CD4-positive, alpha-beta T cell treated with Interleukin-17A for 1 hour (primary cell): Measurements from ENCODE around the gene IFI16.
"Not testable (repeated sequence)": the region's sequence is repeated elsewhere in the genome, so short reads cannot be mapped to it uniquely, and the experiment has no call there.

Experiments used
- DNase-seq: peaks from one replicate; pipeline ENCODE4 v3.0.0-alpha.2; 2020

Gene IFI16

DNA sequence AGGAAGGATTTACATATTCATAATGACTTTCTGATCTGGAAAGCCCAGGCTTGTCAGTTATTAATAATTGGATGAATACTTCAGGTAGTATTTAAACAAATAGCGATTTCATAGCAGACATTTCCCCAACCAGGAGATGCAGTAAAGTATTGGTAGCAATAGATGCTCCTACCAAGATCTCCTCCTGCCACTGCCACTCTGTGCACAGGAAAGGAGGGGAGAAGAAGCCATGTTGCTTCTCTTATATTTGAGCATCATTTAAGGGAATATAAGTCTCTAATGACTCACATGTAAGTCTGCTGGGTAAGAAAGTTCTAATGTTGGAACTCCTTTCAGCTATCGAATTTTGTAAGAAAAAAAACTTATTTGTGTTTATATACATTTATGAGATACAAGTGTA is 420 bp upstream of the IFI16 start:
- DNase-seq: peak; percentile 31

DNA sequence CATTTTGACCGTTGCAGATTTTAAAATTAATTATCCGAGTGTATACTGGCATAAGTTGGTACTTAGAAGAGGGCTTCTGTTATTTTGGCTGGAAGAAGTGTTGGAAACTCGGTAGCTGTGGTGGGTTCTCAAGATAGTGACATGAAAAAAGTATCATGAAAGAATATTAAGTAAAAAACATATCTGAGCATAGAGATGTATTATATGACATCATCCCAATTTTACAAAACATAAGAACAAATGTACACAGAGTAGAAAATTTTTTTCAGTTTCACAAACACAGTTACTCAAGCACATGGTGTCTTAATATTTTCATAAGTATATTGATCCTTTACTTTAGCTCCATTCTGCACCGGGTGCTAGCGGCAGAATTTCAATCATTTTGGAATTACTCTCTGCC is 684 bp downstream of the IFI16 start:
- DNase-seq: no peak

DNA sequence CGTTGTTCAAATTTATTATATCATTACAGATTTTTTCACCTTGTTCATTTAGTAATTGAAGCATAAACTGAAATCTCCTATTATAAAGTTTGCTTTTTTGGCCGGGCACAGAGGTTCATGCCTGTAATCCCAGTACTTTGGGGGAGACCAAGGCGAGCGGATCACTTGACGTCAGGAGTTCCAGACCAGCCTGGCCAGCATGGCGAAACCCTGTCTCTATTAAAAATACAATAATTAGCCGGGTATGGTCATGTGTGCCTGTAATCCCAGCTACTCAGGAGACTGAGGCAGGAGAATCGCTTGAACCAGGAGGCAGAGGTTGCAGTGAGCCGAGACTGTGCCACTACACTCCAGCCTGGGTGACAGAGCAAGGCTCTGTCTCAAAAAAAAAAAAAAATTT is 1.3 kb downstream of the IFI16 start:
- not testable (repeated sequence) for DNase-seq

DNA sequence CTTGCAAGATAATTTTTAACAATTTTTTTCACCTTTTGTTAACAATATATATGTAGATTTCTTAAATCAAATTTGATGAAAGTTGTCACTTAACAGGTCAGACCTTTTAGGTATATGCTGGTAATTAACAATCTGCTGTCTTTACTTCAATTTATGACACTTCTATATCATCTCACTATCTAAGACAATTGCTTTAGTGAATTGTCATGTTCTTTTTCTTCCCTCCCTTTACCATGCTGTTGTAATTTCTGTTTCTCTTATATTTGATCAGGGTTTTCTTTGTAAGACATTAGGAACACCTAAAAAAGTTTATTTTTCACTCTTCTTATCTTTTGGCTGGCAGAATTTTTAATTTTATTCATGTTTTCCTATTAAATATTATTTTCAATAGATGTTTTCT is 2.0 kb downstream of the IFI16 start:
- no peak for DNase-seq

DNA sequence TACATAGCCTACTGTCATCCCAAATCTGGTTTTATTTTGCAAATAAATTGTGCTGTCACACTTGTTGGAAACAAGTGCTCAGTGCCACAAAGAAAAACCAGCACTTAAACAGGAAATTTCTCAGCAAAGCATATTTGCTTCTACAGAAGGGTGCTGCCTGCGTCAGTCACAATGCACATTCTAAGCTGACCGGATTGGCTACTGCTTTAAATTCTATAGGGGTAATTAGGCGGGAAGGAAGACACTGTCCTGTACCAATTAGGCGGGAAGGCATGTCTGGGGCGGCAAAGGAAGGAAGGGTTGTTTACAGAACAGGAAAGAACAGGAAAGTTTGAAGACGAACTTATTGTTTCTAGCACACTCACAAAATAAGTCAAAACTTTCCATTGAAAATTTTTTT is 2.8 kb downstream of the IFI16 start:
- peak; percentile 78 for DNase-seq

DNA sequence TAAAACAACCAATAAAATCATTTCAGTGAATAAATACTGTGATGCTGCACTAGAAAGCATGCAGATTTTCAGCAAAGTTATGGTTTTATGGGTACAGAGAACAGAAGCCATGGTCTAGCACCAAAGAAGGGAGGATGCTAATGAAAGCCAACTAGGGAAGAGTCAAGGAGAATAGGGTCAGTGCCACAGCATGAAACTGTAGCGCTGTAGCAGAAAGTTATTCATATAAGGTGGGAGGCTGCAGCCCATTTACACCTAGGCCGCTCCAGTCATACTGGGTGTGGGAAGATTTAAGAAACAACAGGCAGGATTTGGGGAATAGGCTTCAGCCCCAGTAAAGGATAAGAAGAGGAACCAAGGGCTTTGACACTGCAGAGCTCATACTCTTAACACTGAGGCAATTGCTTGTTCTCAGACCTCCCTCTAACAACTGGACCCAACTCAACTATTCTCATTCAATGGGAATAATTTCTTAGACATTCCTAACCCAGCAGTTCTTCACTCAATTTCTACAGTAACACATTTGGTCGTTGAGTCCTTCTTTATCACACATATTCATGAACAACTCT is 4.4 kb downstream of the IFI16 start:
- no peak for DNase-seq

DNA sequence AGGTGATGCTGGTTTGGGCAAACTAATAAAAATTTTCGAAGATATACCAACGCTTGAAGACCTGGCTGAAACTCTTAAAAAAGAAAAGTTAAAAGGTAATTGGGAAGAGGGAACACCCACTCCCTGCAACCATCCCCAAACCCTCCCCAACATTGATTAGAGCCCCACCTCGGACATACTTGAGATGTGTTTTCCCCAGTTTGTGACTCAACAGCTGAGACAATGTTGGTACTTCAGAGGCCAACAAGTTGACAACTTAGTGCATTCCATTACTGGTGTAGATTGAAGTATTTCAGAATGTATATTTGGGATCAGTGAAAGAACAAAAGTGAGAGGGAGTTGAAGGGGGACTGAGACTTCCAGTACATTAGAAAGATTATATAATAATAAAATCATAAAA is 5.1 kb downstream of the IFI16 start:
- DNase-seq: no peak

DNA sequence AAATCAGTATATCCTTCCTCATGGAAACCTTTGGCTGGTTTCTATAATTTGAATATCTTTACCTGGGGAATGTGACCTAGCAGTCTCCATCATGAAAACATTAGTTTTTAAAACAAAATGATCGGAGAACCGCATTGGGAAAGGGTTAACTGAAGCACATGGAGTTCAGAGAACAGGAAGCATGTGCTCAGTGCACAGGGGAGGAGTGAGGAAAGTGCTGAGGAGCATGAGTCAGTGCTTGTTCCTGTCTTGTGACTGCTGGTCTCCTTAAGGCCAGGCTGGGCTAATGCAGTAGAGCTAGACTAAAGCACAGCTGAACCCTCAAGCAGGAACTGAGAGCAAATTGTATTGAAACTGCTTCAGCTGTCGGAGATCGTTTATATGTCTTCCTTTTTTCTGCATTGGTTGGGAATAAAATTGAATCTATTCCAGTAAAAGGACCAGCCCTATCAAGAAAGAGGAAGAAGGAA is 5.8 kb downstream of the IFI16 start:
- peak; percentile 77 for DNase-seq

DNA sequence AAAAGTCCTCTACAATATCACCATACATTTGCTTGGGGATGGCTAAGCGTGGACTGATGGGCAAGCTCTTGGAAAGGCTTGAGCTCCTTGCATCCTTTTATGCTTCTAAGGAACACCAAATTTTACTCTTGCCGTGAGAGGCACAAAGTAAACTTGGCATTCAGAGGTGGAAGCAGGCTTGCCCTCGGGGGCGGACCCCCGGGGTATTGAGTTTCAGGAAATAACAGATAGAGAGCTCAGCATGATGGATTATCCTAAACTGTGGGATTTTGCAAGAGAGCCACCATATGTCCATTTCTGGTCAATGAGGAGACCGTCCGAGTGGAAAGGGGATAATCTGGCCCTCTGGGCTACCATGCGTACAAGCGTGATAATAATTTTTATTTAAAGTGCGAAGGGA is 14.0 kb downstream of the IFI16 start:
- DNase-seq: no peak

DNA sequence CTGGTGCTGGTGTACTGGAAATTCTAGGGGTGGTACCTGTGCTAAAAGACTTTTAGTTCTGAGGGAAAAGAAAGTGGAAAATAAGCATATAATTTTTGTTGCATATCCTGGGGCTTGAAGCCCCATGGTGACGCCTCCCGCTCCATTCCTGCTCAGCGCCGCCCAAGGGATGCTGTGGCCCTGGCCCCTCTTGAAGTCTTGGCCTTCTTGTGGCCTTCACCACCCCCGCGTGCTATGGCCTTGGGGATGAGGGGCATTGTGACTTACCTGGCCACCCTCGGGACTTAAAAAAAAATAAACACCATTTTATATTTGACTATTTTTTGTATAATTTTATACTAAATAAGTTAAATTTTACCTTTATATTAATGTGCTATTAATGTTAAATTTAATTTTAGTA is 15.3 kb downstream of the IFI16 start:
- no peak for DNase-seq

DNA sequence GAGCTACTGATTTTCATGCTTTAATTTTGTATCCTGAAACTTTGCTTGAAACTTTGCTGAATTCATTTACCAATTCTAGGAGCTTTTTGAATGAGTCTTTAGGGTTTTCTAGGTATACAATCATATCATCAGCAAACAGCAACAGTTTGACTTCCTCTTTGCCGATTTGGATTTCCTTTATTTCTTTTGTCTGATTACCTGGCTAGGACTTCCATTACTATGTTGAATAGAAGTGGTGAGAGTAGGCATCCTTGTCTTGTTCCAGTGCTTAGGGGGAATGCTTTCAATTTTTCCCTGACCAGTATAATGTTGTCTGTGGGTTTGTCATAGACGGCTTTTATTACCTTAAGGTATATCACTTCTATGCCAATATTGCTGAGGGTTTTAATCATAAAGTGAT is 17.1 kb downstream of the IFI16 start:
- DNase-seq: not testable (repeated sequence)

DNA sequence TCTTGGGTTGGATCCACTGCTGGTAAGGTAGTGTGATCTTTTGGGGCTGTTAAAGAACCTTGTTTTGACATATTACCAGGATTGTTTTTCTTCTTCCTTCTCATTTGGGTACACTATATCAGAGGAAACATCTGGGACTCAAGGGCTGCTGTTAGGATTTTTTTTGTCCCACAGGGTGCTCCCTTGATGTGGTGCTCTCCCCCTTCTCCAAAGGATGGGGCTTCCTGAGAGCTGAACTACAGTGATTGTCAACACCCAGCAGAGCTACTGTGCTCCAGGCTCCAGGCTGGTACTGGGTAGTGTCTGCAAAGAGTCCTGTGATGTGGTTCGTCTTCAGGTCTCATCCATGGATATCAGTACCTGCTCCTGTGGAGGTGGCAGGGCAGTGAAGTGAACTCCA is 20.6 kb downstream of the IFI16 start:
- DNase-seq: no peak

DNA sequence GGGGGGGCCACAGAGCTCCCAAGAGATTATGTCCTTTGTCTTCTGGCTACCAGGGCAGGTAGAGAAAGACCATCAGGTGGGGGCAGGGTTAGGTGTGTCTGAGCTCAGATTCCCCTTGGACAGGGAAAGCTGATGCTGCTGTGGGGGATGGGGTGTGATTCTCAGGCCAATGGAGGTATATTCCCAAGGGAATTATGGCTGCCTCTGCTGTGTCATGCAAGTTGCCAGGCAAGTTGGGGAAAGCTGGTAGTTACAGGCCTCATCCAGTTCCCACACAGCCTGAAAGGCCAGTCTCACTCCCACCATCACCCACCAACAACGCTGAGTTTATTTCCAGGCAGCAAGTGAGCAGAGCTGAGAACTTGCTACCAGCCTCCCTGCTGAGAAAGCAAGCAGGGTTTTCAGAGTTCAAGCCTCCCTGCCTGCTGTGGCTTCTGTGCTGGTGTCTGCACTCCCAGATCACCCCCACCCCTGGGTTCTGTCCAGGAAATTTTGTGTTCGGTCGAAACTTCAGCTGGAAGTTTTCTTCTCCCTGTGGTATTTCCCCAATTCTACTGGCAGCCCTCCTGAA is 21.3 kb downstream of the IFI16 start:
- DNase-seq: no peak

DNA sequence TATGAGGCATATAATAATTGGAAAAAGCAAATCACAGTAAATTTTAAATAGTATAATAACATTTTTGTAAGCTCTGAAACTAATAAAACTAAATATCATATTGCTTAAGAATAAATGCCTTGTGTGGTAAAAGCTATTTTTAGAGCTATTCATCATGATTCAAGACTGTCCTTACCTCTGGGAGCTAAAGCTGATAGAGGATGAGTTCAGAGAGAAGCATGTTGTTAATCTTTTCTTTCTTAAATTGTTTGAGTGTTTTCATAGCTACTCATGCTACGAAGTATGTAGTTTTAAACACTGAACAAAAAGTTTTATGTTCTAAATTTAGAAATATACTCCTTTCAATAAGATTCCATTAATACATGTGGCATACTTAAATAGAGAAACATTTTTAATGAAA is 30.5 kb downstream of the IFI16 start:
- DNase-seq: no peak

DNA sequence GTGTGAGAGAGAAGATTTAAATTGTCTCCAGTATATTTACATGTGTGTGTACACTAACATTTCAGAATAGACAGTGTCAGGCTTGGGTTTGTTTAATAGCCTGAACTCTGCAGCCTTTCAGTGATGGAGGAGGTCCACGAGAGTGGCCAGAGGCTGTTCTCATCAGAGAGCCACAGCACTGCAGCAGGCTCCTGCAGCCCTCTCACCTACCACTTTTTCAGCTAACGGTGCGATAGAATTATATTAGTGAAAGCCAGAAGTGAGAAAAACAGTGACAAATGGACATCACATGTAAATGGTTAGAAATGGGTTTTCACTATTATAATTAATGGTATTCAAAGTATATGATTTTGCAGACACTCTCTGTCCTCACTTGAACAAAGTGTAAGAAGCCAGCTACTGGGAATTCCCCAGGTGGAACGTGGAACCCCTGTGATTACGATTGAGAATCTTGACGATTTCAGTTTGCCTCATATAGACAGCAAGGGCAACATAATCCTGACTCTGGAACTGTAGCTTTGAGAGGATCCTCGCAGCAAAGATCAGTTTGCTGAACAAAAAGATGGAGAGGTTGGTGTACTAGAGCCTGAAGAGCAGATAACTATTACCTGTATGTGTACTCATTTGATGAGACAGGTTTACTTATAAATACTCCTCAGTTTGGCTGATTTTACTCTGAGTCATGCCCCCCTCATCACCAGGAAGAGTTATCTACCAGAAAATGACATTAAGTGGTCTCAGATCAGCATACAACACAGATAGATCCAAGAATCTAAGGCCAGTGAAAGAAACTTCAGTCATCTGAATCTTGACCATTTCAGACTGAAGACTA is 31.4 kb downstream of the IFI16 start:
- no peak for DNase-seq

DNA sequence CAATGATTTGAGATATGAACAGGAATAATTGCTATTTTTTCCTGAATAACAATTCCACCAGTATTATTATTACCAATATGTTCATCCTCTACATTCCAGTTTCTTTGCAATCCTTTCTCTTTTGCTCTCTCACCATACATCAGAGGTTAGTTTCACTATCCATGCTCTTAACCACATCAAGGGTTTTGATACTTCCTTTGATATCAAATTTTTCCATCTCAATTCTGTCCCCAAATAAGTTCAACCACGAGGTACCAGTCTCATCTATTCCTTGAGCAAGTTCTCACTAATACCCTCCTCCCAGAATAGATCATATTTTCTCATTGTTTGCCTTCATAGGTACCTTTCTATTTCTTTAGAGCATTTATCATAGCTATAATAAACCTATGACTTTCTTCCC is 36.8 kb downstream of the IFI16 start:
- DNase-seq: peak; percentile 52

DNA sequence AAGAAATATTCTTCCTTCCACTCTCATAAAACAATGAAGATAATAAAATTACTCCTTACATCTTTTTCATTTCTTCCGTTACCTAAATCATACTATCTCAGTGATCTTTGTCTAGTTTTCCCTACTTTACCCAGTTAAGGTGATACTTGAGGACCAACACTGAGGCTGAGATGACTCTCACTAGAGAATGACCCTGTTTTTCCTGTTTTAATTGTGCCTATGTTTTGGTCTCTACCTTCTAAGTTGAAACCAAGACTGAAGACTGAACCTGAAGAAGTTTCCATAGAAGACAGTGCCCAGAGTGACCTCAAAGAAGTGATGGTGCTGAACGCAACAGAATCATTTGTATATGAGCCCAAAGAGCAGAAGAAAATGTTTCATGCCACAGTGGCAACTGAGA is 41.7 kb downstream of the IFI16 start:
- no peak for DNase-seq

DNA sequence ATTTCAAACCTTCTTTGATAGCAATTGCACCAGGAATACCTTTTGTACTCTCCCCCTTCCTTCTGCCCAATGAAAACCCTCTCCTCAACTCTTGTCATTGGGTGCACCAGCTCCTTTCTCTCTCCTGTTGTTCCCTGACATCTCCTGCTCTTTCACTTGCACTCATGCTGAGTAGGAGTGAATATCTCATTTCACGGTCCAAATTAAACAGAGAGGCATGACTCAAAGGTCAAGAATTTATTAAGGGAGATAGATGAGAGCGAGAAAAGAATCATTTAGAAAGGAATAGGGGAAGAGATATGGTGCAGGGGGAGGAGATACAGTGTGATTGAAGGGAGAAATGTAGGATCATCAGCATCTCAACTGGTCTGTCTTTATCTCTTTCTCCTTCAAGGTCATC is 44.7 kb downstream of the IFI16 start:
- no peak for DNase-seq

DNA sequence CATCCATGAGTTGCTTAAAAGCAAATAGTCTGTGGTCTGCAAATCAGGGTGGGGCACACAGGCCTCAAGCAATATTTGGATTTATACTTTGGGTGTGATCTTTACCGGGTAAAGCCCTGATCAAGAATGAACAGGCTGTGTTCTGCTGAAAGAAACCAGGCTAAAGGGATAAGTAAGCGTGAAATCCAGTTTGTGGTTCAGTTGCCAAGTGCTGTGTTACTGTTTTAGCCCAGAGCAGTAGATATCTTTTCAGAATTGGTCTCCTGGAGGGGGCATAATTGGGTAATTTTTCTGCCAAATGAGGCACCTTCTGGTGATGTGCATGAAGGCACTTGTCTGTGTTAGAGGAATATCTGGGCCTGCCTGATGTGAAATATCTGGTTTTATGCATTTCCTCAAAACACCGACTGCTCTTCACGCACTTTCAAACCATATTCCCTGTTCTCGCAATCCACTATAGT is 45.5 kb downstream of the IFI16 start:
- peak; percentile 9 for DNase-seq

DNA sequence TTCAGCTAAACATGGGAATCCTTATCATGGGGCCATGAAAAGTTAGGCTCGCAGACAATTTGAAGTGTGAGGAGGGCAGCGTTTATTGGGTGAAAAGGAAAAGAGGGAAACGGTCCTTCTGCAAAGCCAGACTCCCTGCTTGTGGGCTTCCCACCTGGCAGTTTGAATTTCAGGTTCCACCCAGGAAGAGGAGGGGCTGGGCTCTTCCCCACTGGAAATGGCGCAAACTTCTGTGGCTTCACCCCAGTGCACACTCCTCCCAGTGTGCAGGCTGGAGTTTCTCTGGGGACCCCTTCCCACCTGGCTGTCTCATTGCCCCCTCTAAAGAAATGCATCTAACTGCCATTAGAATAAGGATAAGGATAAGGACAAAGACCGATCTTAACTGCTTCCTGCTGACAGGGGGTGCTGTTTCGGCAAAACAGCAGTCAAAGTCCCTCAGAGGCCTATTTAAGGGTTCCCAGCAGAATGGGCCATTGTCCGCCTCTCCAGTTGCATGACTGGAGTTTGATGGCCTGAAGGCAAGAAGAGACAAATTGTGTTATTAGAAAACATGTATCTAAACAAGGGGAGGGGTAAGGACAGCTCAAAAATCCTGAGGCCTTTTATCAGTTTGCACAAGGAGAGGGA is 46.5 kb downstream of the IFI16 start:
- DNase-seq: no peak

DNA sequence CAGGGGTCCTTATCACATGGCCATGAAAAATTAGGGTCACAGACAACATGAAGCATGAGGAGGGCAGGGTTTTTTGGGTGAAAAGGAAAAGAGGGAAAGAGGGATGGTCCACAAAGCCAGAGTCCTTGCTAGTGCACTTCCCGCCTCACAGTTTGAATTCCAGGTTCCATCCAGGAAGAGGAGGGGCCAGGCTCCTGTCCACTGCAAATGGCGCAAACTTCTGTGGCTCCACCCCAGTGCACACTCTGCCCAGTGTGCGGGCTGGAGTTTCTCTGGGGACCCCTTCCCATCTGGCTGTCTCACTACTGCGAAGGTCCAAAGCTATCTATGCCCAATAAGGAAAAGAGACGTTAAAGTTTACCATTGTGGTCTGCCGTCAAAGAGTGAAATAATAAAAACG is 49.0 kb downstream of the IFI16 start:
- DNase-seq: no peak

DNA sequence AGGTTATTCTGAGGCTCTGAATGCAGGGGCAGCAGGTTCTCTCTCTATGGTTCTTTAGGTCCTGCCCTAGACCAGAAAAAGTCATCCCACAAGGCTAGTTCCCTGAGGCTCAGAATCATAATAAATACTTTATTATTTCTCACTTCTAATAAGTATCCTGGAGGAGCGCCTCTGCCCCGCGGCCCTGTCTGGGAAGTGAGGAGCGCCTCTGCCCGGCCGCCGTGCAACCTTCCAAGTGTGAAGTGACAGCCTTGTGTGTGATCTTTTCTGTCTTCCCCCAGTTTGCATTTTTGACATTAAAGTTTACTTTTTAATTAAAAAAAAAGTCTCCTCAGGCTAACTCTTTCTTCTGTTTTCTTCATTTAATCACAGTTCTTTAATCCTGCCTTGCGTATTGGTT is 55.4 kb downstream of the IFI16 start:
- no peak for DNase-seq

DNA sequence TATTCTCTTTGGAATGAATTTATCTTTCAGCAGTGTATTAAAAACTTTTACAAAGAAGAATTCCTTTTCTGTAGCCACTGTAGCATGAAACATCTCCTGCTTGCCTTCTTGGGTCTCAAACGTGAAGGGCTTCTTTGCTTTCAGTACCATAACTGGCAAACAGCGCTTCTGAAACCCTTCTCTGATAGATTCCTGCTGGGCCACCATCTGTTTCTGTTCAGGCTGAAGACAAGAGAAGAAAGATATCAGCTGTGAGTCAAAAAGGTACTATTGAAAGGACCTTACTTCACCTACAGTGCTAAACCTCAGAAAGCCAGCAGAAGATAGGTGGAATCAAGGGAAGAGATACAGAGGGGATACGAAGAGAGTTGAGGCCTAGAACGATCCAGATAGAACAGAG is 56.4 kb downstream of the IFI16 start:
- DNase-seq: no peak
